Activated naive CD4-positive, alpha-beta T cell treated with Interleukin-2 at 50 U/mL for 16 hours (primary cell): ENCODE data around the gene PCGF3.
"Not testable (repeated sequence)": the region's sequence is repeated elsewhere in the genome, so short reads cannot be mapped to it uniquely, and the experiment has no call there.

ENCODE experiments used
- DNase-seq: peaks from one replicate; pipeline ENCODE4 v3.0.0-alpha.2; 2020

Gene PCGF3

DNA sequence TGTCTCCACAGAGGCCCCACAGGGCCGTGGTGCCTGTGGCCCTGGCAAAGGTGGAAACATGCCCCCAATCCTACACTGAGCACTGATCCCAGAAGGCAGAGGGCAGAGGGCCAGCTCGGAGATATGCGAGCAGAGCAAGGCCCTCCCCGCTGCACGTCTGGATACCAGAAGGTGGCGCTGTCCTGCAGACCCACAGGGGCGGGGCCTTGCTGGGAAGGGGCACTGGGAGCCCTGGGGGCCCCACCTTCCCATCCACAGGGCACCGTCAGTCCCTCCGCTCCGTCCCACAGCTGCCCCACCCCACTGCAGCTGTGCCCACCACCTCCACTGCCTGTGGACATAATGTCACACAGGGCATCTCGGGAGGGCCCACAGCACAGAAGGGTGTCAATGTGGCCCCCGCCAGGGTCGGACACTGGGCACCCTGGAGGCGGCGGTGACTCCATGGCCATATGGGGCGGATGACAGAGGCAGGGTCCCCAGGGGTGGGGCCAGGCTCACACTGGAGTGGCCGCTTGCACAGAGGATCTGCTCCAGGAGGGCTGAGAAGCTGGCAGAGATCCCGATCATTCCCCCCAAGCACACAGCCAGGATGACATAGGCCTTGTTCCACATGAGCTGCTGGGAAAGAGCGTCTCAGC lies 21.5 kb upstream of the PCGF3 start:
- DNase-seq: peak; percentile 26

GRCh38 chr4:684623-685327 lies 20.9 kb upstream of the PCGF3 start:
- DNase-seq: no peak

DNA sequence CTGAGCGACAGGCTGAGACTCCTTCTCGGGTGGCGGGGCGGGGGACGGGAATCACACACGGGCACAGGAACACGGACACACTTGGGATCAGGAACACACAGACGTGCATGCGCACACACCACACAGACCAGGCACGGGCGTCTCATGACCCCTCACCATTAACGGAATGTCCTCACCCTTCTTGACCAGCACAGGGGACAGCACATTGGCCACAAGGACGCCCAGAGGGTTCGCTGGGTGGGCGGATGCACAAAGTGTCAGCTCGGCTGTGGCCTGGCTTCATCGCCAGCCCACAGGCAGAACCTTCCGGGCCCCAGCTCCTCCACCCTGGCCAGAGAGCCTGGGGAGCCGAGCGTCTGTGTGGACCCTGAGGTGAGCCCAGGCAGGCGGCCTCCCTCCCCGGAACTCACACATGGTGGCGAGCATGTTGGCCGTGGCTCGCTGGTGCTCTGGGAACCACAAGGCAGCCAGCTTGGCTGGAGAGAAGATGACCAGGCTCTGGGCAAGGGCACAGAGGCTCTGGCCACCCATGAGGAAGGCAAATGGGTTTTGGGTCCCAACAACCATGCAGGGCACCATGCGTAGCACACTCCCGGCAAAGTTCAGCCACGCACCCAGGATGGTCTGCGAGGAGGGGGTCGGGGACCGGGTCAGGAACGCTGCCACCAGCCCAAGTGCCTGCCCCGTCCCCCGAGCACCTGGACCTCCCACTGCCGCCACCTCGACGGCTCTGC lies 19.8 kb upstream of the PCGF3 start:
- no peak for DNase-seq

DNA sequence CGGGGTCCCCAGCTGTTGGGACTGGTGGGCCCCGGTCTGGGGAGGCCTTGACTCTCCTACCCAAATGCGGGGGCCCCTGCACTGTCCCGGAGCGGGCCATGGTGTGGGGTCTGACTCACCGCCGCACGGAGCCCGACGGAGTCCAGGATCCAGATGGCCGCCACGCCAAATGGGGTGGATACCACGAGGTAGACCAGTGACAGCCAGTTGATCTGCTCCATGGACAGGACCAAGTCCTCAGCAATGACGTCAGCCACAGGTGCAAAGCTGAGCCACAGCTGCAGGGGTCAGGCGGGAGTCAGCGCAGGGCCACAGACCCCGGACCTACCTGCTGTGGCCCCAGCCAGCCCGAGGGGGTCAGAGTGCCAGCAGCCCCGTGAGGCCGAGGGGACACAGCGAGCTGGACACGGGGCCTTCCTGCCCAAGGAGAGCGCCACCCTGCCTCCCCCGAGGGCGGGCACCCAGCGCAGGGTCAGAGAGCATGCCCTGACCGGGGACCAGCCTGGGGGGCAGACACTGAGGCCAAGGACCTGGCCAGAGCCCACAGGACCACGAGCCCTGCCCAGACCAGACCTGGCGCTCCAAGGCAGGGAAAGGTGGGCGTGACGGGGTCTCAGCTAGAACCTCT lies 19.1 kb upstream of the PCGF3 start:
- DNase-seq: no peak

- no peak for DNase-seq
Observed at GRCh38 chr4:687048-687970, 18.3 kb upstream of the PCGF3 start.

DNA sequence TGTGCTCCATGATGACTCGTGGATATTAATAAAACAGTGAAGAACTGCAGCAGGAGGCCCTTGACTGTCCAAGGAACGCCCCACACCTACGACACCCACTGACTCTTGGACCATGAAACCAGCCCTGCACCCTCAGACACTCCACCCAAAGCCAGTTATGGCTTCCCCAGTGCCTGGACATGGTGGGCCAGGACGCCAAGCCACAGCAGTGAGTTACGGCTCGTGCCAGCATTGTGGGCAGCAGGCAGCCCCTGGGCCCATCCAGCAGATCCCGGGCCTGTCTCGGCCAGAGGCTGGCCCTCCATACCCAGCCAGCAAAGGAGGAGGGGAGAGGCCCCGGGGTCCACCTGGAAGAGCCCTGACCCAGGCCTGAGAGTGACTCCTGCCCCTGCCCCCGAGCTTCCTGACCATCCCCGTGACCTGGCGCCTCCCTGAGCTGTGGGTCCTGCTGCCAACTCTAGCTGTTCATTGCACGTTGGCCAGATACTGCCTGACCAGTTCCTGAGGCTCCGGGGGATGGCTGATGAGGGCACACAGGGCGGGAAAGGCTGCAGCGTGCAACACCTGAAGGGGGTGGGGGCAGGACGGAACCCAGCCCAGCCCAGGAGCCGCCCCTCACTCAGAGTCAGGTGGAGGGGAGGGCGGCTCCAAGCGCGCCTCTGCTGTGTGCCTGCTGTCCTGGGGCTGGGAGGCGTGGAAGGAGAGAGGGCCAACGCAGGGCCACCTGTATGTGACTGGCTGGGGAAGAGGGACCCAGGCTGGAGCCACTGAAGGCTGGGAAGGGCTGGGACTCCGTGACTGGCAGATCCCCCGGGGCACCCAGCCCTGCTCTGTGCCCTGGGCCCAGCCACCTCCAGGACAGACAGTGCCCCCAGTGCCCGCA lies 17.4 kb upstream of the PCGF3 start:
- DNase-seq: no peak

DNA sequence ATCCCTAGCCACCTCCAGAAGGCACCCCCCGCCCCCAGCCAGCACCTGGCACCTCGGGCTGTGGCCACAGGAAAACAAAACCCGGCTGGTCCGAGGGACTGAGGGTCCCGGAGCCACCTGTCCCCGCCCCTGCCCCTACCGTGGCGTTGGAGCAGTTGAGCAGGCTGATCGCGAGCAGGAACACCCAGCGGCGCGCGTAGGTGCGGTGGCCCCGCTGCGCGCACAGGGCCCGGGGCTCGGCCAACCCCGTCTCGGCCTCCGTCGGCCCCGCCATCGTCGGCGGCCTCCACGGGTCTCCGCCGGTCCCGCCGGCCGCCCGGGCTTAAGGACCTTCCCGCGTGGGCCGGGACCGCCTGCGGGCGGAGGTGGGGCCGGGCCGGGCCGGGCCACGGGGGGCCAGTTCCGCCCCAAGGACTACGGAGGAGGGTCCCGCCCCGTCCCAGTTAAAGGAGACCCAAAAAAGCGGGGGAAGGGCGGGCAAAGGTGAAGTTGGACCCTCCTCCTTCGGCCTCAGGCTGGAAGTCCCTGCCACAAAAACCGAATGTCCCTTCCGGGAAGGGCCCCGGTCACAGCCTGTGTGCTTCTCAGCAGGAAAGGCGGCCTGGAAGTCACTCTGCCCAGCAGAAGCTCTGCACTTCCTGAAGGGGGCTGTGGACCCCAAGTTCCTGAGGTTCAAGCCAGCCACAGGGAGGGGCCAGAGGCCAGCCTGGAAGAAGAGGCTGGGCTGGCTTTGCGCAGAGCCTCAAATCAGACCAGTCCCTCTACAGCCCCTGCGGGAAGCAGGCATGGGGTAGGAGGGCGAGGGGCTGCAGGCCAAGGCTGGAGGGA lies 16.6 kb upstream of the PCGF3 start, which contains the start of gene SLC49A3:
Gene SLC49A3, minus strand, starts transcription at position 298 of the 828 bp plus-strand sequence. Its CDS starts 24 bp downstream, at position 274.
- DNase-seq: no peak

DNA sequence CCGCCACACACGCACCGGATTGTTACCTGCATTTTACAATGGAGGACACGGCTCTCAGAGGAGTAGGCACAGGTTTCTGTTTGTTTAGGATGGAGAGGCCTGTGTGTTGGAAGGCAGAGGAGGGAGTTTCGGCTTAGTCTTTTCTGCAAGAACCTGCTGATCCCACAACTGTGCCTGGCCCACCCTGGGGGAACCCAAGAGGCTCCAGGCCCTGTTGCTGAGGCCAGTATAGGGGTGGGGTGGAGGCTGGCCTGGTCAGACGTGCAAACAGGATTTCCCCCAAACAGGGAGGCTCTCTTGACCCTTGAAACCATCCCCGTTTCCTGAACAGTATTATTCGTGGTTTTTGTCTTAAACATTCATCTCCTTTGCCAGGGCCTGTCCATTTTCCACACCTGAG lies 15.9 kb upstream of the PCGF3 start:
- no peak for DNase-seq

- DNase-seq: no peak
Observed at GRCh38 chr4:692771-693554, 12.7 kb upstream of the PCGF3 start.

GRCh38 chr4:694341-694940 lies 11.2 kb upstream of the PCGF3 start:
- DNase-seq: not testable (repeated sequence)

GRCh38 chr4:699816-700580 lies 5.6 kb upstream of the PCGF3 start:
- DNase-seq: no peak

- no peak for DNase-seq
Observed at GRCh38 chr4:700587-701264, 4.9 kb upstream of the PCGF3 start.

- no peak for DNase-seq
Observed at GRCh38 chr4:702618-703048, 3.0 kb upstream of the PCGF3 start.

DNA sequence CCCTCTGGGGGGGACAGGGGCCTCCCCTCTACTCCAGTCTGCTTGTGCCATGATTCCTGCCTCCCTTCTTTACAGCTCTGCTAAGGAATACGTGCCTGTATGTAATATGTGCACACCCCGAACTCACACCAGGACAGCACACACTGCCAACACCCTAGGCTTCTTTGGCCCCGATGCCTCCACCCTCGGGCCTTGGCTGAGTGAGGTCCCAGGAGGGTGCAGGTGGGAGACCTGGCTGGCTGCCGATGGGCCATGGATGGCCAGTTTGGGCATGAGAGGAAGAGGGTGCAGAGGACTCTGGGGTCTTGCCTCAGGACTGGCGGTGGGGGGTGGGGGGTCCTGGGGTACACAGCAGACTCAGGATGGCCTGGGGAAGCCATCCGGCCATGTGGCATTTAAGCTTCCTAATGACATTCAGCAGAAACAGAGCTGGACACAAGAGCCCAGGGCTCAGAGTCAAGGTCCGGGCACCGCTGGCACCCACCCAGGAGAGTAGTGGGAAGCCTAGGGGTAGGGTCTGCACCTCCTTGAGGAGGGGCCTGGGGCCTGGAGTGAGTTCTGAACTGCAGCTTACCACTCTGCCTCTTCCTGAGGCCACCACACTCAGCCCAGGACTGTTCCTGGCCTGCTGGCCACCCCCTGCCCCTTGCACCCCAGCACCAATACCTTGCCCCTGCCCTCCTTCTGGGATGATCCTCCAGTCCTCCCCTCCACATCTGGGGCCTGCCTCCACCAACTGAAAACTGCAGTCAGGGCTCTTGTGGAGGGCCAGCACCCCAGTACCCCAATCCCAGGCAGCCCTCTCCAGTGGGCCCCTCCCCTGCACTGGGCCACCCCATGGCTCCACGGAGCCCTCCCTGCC lies 2.1 kb upstream of the PCGF3 start:
- no peak for DNase-seq

DNA sequence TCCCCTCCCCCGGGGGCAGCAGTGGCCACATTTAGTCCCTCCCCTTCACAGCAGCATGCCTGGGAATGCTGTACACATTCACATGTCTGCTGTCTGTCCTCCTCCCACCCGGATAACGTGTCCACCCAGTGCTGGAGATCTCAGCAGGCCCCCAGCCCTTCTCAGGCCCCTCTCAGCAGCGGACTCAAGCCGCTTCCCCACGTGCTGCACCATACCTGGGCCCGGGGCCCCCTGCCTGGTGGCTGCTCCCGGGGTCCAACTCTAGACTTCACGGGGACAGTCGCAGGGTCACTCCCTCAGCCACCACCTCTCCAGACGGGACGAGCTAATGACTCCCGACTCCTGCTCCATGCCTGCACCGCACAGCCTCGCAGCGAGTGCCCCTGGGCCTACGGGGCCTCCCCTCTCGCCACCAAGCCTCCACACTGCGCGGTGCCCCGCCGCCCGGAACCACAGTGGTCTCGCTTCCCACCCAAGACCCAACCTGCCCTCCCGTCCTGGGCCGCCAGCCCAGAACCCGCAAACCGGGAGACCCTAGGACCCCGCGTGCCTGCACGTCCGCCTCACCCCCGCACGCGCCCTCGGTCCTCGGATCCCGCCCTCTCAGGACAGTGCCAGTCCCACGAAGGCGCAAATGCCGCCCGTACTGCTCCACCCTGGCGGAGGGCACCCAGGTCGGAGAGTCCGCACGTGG lies 1.3 kb upstream of the PCGF3 start:
- no peak for DNase-seq

GRCh38 chr4:704971-705277 lies 708 bp upstream of the PCGF3 start:
- DNase-seq: no peak
